A549 (cell line): ENCODE data around the gene C3orf18.

ENCODE experiments used
- CHD4 ChIP-seq: fragments of 200-600 bp; sonication (generic); IDR thresholded peaks from 2 replicates; pipeline ENCODE4 v1.6.1; 2016; ENCODE audit warnings: antibody characterized with exemption, mild to moderate bottlenecking, borderline replicate concordance
- EP300 ChIP-seq, 2 experiments: fragments of >200 bp; sonication (Bioruptor Twin); formaldehyde crosslinking; IDR thresholded peaks; 2 replicates in 1 of 2; 3 replicates in 1 of 2; pipeline ENCODE4 v1.6.1; 2016 to 2017
- RFX5 ChIP-seq: fragments of 450-650 bp; IDR thresholded peaks from 2 replicates; pipeline ENCODE4 v1.7.1; 2014; ENCODE audit warnings: antibody characterized with exemption, mild to moderate bottlenecking, moderate library complexity
- TF ChIP-seq, protein P1 (sequence below): fragments of >200 bp; sonication (Bioruptor Twin); formaldehyde crosslinking; IDR thresholded peaks from 3 replicates; pipeline ENCODE4 v1.5.1; 2016
- TF ChIP-seq, protein P2 (sequence below): IDR thresholded peaks from 2 replicates; pipeline ENCODE4 v1.6.1; 2012; ENCODE audit warnings: low read depth, borderline replicate concordance

DNA sequence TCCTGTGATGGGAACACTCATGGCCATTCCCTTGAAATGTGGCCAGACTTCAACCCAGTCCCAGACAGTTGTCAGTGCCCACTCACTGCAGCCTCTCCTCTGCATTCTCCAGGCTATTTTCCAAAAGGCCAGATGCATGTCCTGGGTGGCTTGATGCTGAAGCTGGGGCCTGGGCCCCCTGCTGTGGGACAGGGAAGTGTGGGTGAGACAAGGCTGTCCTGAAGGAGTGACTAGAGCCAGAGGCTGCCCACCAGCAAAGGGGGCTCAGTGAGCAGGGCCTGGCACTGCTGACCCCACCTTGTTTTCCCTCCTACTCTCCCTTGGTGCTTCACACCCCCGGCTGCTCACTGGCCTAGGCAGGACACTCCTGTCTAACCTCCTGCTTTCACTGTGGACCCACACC lies 32.2 kb upstream of the C3orf18 start:
- TF ChIP-seq RFX5 = no peak
- TF ChIP-seq, protein P1, sequence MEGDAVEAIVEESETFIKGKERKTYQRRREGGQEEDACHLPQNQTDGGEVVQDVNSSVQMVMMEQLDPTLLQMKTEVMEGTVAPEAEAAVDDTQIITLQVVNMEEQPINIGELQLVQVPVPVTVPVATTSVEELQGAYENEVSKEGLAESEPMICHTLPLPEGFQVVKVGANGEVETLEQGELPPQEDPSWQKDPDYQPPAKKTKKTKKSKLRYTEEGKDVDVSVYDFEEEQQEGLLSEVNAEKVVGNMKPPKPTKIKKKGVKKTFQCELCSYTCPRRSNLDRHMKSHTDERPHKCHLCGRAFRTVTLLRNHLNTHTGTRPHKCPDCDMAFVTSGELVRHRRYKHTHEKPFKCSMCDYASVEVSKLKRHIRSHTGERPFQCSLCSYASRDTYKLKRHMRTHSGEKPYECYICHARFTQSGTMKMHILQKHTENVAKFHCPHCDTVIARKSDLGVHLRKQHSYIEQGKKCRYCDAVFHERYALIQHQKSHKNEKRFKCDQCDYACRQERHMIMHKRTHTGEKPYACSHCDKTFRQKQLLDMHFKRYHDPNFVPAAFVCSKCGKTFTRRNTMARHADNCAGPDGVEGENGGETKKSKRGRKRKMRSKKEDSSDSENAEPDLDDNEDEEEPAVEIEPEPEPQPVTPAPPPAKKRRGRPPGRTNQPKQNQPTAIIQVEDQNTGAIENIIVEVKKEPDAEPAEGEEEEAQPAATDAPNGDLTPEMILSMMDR = no peak
- TF ChIP-seq, protein P2, sequence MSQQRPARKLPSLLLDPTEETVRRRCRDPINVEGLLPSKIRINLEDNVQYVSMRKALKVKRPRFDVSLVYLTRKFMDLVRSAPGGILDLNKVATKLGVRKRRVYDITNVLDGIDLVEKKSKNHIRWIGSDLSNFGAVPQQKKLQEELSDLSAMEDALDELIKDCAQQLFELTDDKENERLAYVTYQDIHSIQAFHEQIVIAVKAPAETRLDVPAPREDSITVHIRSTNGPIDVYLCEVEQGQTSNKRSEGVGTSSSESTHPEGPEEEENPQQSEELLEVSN = no peak
- TF ChIP-seq EP300 (IDR thresholded peaks at IDR 0.05) = no peak
- no peak for TF ChIP-seq CHD4
